CMK (cell line): ENCODE data around the gene PIK3C2G.
"Not testable (repeated sequence)": the region's sequence is repeated elsewhere in the genome, so short reads cannot be mapped to it uniquely, and the experiment has no call there.

Experiments
- DNase-seq: peaks from one replicate; pipeline ENCODE4 v3.0.0-alpha.2; 2010; ENCODE audit warnings: low read depth

Gene PIK3C2G

GRCh38 chr12:18472304-18472703 lies 211.0 kb downstream of the PIK3C2G start:
- DNase-seq = no peak

GRCh38 chr12:18472806-18473205 lies 211.5 kb downstream of the PIK3C2G start:
- DNase-seq = no peak

- no peak for DNase-seq
Observed at GRCh38 chr12:18476861-18477260, 215.5 kb downstream of the PIK3C2G start.

- DNase-seq = no peak
Observed at GRCh38 chr12:18479256-18479655, 217.9 kb downstream of the PIK3C2G start.

GRCh38 chr12:18482601-18483120 lies 221.3 kb downstream of the PIK3C2G start:
- no peak for DNase-seq

- no peak for DNase-seq
Observed at GRCh38 chr12:18483698-18484325, 222.5 kb downstream of the PIK3C2G start.

- no peak for DNase-seq
Observed at GRCh38 chr12:18486036-18486435, 224.7 kb downstream of the PIK3C2G start.

- no peak for DNase-seq
Observed at GRCh38 chr12:18487509-18487908, 226.2 kb downstream of the PIK3C2G start.

GRCh38 chr12:18492372-18493025 lies 231.2 kb downstream of the PIK3C2G start:
- DNase-seq = no peak

- DNase-seq = no peak
Observed at GRCh38 chr12:18496156-18496555, 234.8 kb downstream of the PIK3C2G start.

GRCh38 chr12:18500160-18500574 lies 238.8 kb downstream of the PIK3C2G start:
- not testable (repeated sequence) for DNase-seq

- DNase-seq = not testable (repeated sequence)
Observed at GRCh38 chr12:18500736-18501135, 239.4 kb downstream of the PIK3C2G start.

GRCh38 chr12:18502422-18502968 lies 241.2 kb downstream of the PIK3C2G start:
- DNase-seq = no peak

GRCh38 chr12:18521461-18521860 lies 260.1 kb downstream of the PIK3C2G start:
- no peak for DNase-seq

GRCh38 chr12:18522806-18523205 lies 261.5 kb downstream of the PIK3C2G start:
- DNase-seq = no peak

GRCh38 chr12:18542497-18542896 lies 281.2 kb downstream of the PIK3C2G start:
- DNase-seq = not testable (repeated sequence)

- DNase-seq = no peak
Observed at GRCh38 chr12:18546399-18546798, 285.1 kb downstream of the PIK3C2G start.

GRCh38 chr12:18549598-18549997 lies 288.3 kb downstream of the PIK3C2G start:
- no peak for DNase-seq

GRCh38 chr12:18551106-18551505 lies 289.8 kb downstream of the PIK3C2G start:
- DNase-seq = no peak

- DNase-seq = no peak
Observed at GRCh38 chr12:18551701-18552100, 290.4 kb downstream of the PIK3C2G start.

GRCh38 chr12:18552829-18553228 lies 291.5 kb downstream of the PIK3C2G start:
- DNase-seq = no peak

GRCh38 chr12:18556161-18556560 lies 294.8 kb downstream of the PIK3C2G start:
- no peak for DNase-seq

GRCh38 chr12:18559242-18559641 lies 297.9 kb downstream of the PIK3C2G start:
- DNase-seq = no peak
